Breast epithelium (tissue), 4 donors: ENCODE results near the gene CRYBA2. TPM values are rescaled to one million over a fixed set of nuclear protein-coding genes. Genes with fewer than 3 reads are reported as not detected.

ENCODE experiments used
- DNase-seq, 2 donors: peaks; one replicate each; pipeline ENCODE4 v3.0.0-alpha.2; 2019; ENCODE audit warnings: low spot score in 2 of 2
- H3K27ac ChIP-seq, 2 donors: fragments of 200-600 bp; sonication (generic) in 1 of 2; one replicate each; pipeline ENCODE4 v1.5.1; 2016 to 2019; ENCODE audit warnings: mild to moderate bottlenecking in 1 of 2
- H3K27me3 ChIP-seq, 2 donors: fragments of 200-600 bp; sonication (generic) in 1 of 2; one replicate each; pipeline versions ENCODE4 v1.5.1 to v1.6.0; 2017 to 2019; ENCODE audit warnings: control low read depth in 1 of 2, mild to moderate bottlenecking in 1 of 2
- H3K36me3 ChIP-seq: fragments of 200-600 bp; one replicate; pipeline ENCODE4 v1.5.1; 2019
- H3K4me1 ChIP-seq, 2 donors: fragments of 200-600 bp; sonication (generic); one replicate each; pipeline ENCODE4 v1.5.1; 2016 to 2019; ENCODE audit warnings: control low read depth in 1 of 2
- H3K4me3 ChIP-seq, 3 donors: fragments of 200-600 bp; sonication (generic); 1 replicate in 2 of 3; 2 replicates in 1 of 3; pipeline ENCODE4 v1.5.1; 2016 to 2019; ENCODE audit warnings: mild to moderate bottlenecking in 3 of 3, moderate library complexity in 2 of 3
- H3K9me3 ChIP-seq, 2 donors: fragments of 200-600 bp; sonication (generic) in 1 of 2; one replicate each; pipeline ENCODE4 v1.5.1; 2016 to 2019; ENCODE audit warnings: control low read depth in 1 of 2
- CTCF ChIP-seq, 3 donors: fragments of 450-650 bp; IDR thresholded peaks; one replicate each; pipeline ENCODE4 v1.5.1; 2016 to 2017; ENCODE audit warnings: antibody characterized with exemption in 3 of 3, mild to moderate bottlenecking in 3 of 3, moderate library complexity in 3 of 3
- POLR2A ChIP-seq: fragments of 450-650 bp; IDR thresholded peaks from one replicate; pipeline ENCODE4 v1.6.1; 2016; ENCODE audit warnings: antibody characterized with exemption, mild to moderate bottlenecking, moderate library complexity
- POLR2AphosphoS5 ChIP-seq, 3 donors: sonication (generic); formaldehyde crosslinking; IDR thresholded peaks; one replicate each; pipeline ENCODE4 v1.6.1; 2017; ENCODE audit warnings: antibody characterized with exemption in 3 of 3
- intact Hi-C: fragments of 100-400 bp; cut with DNase I; formaldehyde crosslinking; loops from one replicate; pipeline ENCODE4 v1.15.1; 2023; ENCODE audit warnings: low total_unique reads
- total RNA-seq, 3 donors: library from RNA; depleted of rRNA; stranded (reverse); fragments of >200 nt; gene quantifications; one replicate each; pipeline ENCODE4 v1.1.0, GENCODE V29; 2016

Gene CRYBA2
- total RNA-seq, 3 donors from 2014 or later: not detected

- Histone ChIP-seq H3K4me1 (peaks cover 10 to 12% of the 10 kb centered on the region in 2 donors), H3K9me3 (no peaks in the 10 kb centered on the region), H3K36me3 (no peaks in the 10 kb centered on the region), H3K27me3 (peaks cover 0 to 35% of the 10 kb centered on the region in 2 donors), H3K27ac (no peak overlapping the region), H3K4me3 (no peak overlapping the region)
- DNase-seq: no peak
- intact Hi-C loops: loop anchor here (2.0 kb wide), 1 partner anchor 73 kb away; no protein-coding TSS in a partner anchor
- TF ChIP-seq CTCF (IDR thresholded peaks at IDR 0.05): no peak
- no peak for TF ChIP-seq POLR2AphosphoS5 (IDR thresholded peaks at IDR 0.05)
- TF ChIP-seq POLR2A: no peak
These were observed 6.8 kb upstream of the CRYBA2 start for GRCh38 chr2:218999881-219000568.

- Histone ChIP-seq H3K4me3 (no peak overlapping the region), H3K4me1 (peaks cover 10 to 12% of the 10 kb centered on the region in 2 donors), H3K27me3 (peaks cover 2 to 39% of the 10 kb centered on the region in 2 donors), H3K36me3 (no peaks in the 10 kb centered on the region), H3K9me3 (no peaks in the 10 kb centered on the region), H3K27ac (no peak overlapping the region)
- TF ChIP-seq POLR2A (no peak), POLR2AphosphoS5 (IDR thresholded peaks at IDR 0.05) (no peak), CTCF (IDR thresholded peaks at IDR 0.05) (no peak)
- DNase-seq: no peak
- intact Hi-C loops: loop anchor here (2.0 kb wide), 1 partner anchor 74 kb away; no protein-coding TSS in a partner anchor
These were observed 6.0 kb upstream of the CRYBA2 start for GRCh38 chr2:218999021-218999880.

GRCh38 chr2:218998414-218999002 is 5.3 kb upstream of the CRYBA2 start:
- Histone ChIP-seq H3K4me3 (no peak overlapping the region), H3K36me3 (no peaks in the 10 kb centered on the region), H3K9me3 (no peaks in the 10 kb centered on the region), H3K4me1 (peaks cover 13 to 17% of the 10 kb centered on the region in 2 donors), H3K27me3 (peaks cover 8 to 42% of the 10 kb centered on the region in 2 donors), H3K27ac (no peak overlapping the region)
- intact Hi-C loops: loop anchor here (2.0 kb wide), 1 partner anchor 74 kb away; no protein-coding TSS in a partner anchor
- no peak for TF ChIP-seq POLR2AphosphoS5 (IDR thresholded peaks at IDR 0.05)
- TF ChIP-seq POLR2A: no peak
- TF ChIP-seq CTCF (IDR thresholded peaks at IDR 0.05): no peak
- DNase-seq: no peak

GRCh38 chr2:218997731-218998130 is 4.5 kb upstream of the CRYBA2 start:
- no peak for DNase-seq
- intact Hi-C loops: loop anchor here (2.0 kb wide), 1 partner anchor 75 kb away; no protein-coding TSS in a partner anchor
- Histone ChIP-seq H3K4me3 (no peak overlapping the region), H3K27me3 (peaks cover 11 to 45% of the 10 kb centered on the region in 2 donors), H3K36me3 (no peaks in the 10 kb centered on the region), H3K4me1 (peaks cover 9 to 20% of the 10 kb centered on the region in 2 donors), H3K9me3 (no peaks in the 10 kb centered on the region), H3K27ac (no peak overlapping the region)
- no peak for TF ChIP-seq POLR2A
- no peak for TF ChIP-seq CTCF (IDR thresholded peaks at IDR 0.05)
- TF ChIP-seq POLR2AphosphoS5 (IDR thresholded peaks at IDR 0.05): no peak
